ENCODE results near the gene TBC1D22A. TPM values are rescaled to one million over a fixed set of nuclear protein-coding genes. Genes with fewer than 3 reads are reported as not detected.

Gene TBC1D22A
- total and polyA plus RNA-seq, 8 donors: 13.3 to 53.1 (median 21.5) TPM

DNA sequence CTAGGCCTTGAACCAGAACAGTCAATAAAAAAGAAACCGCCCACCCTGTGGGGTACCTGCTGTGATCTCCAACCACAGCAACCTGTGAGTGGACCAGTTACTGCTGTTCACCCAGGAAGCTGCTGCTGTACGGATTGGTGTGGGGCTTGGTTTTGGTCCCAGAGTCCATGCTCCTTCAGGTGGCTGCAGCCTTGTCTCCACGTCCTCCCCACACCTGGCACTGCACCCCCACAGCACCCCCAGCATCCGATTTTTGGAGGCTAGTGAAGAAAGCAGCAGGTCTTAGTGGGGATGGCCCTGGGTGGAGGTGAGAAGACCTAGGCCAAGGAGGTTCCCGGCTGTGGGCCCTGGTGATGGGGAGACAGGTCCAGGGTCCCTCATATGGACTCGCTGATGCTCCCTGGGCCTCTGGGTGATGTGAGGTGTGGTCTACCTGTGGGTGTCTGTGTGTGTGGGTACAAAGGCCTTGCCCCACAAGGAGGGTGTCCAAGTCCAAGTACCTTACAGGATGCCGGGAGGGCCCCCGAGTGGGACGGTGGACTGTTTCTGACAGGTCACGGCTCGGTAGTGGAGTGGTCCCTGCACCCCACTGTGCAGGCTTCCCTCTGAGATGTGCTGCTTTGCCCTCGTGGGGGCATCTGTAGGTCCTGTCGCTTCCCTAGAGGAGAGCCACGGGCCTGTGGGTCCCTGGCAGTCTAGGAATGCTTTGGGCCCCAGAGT lies 283.4 kb downstream of the TBC1D22A start:
- peaks cover 4 to 35% (median 17%) of the 10 kb centered on the region in 4 donors for H3K4me1 ChIP-seq
- H3K9me3 ChIP-seq: no peaks in the 10 kb centered on the region
- no peak overlapping the region for H3K4me3 ChIP-seq
- WGBS, 5 donors: 94 to 97% (median 96%) methylated on average over 8 to 14 of the region's 14 CpGs
- no peaks in the 10 kb centered on the region for H3K36me3 ChIP-seq
- no peak overlapping the region for H3K27ac ChIP-seq
- no peaks in the 10 kb centered on the region for H3K27me3 ChIP-seq
- DNase-seq: no peak
- intact Hi-C loops (cut with DNase I; ENCODE audit: low total_unique reads): no loop called here
- TF ChIP-seq EP300 (IDR thresholded peaks at IDR 0.05): no peak
- TF ChIP-seq, protein P1, sequence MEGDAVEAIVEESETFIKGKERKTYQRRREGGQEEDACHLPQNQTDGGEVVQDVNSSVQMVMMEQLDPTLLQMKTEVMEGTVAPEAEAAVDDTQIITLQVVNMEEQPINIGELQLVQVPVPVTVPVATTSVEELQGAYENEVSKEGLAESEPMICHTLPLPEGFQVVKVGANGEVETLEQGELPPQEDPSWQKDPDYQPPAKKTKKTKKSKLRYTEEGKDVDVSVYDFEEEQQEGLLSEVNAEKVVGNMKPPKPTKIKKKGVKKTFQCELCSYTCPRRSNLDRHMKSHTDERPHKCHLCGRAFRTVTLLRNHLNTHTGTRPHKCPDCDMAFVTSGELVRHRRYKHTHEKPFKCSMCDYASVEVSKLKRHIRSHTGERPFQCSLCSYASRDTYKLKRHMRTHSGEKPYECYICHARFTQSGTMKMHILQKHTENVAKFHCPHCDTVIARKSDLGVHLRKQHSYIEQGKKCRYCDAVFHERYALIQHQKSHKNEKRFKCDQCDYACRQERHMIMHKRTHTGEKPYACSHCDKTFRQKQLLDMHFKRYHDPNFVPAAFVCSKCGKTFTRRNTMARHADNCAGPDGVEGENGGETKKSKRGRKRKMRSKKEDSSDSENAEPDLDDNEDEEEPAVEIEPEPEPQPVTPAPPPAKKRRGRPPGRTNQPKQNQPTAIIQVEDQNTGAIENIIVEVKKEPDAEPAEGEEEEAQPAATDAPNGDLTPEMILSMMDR (IDR thresholded peaks at IDR 0.05): no peak
- TF ChIP-seq POLR2AphosphoS5 (IDR thresholded peaks at IDR 0.05): no peak
- TF ChIP-seq POLR2A (IDR thresholded peaks at IDR 0.05): no peak

GRCh38 chr22:47046411-47047065 lies 284.1 kb downstream of the TBC1D22A start:
- intact Hi-C loops (cut with DNase I; ENCODE audit: low total_unique reads): no loop called here
- Histone ChIP-seq H3K36me3 (peaks cover 0 to 2% (median under 1%) of the 10 kb centered on the region in 4 donors), H3K27ac (no peak overlapping the region), H3K9me3 (no peaks in the 10 kb centered on the region), H3K4me1 (peaks cover 4 to 30% (median 15%) of the 10 kb centered on the region in 4 donors), H3K27me3 (no peaks in the 10 kb centered on the region), H3K4me3 (no peak overlapping the region)
- 69 to 87% (median 76%) methylated on average over 10 of the region's 10 CpGs for WGBS, 5 donors
- TF ChIP-seq, protein P1 (IDR thresholded peaks at IDR 0.05): no peak
- TF ChIP-seq POLR2AphosphoS5 (IDR thresholded peaks at IDR 0.05) (no peak), POLR2A (IDR thresholded peaks at IDR 0.05) (no peak), EP300 (IDR thresholded peaks at IDR 0.05) (no peak)
- no peak for DNase-seq

- no peaks in the 10 kb centered on the region for H3K27me3 ChIP-seq
- H3K4me1 ChIP-seq: peaks cover 4 to 22% (median 12%) of the 10 kb centered on the region in 4 donors
- no peaks in the 10 kb centered on the region for H3K9me3 ChIP-seq
- DNase-seq: no peak
- H3K36me3 ChIP-seq: peaks cover 0 to 10% (median 7%) of the 10 kb centered on the region in 4 donors
- TF ChIP-seq EP300 (IDR thresholded peaks at IDR 0.05) (no peak), POLR2AphosphoS5 (IDR thresholded peaks at IDR 0.05) (no peak), POLR2A (IDR thresholded peaks at IDR 0.05) (no peak)
- TF ChIP-seq, protein P1 (IDR thresholded peaks at IDR 0.05): no peak
- H3K4me3 ChIP-seq: no peak overlapping the region
- intact Hi-C loops (cut with DNase I; ENCODE audit: low total_unique reads): no loop called here
- H3K27ac ChIP-seq: no peak overlapping the region
- WGBS, 5 donors: 92 to 98% (median 96%) methylated on average over 11 to 13 of the region's 13 CpGs
Observed at GRCh38 chr22:47047321-47048122, 285.1 kb downstream of the TBC1D22A start.
